GM18951 (cell line): ENCODE data around the gene DNAJA3.

Source experiments
- POLR2A ChIP-seq: IDR thresholded peaks from 4 replicates; pipeline ENCODE4 v1.6.1; 2011; ENCODE audit warnings: mild to moderate bottlenecking; ENCODE audit not compliant: insufficient read length, insufficient read depth; ENCODE audit errors: extremely low read depth
- in situ Hi-C: fragments of 300-500 bp; cut with MboI; formaldehyde crosslinking; loops from one replicate; pipeline ENCODE4 v1.12.0; 2022; ENCODE audit warnings: low sequenced_read_pairs, mixed read lengths, inconsistent platforms; ENCODE audit not compliant: unreplicated experiment

Gene DNAJA3

DNA sequence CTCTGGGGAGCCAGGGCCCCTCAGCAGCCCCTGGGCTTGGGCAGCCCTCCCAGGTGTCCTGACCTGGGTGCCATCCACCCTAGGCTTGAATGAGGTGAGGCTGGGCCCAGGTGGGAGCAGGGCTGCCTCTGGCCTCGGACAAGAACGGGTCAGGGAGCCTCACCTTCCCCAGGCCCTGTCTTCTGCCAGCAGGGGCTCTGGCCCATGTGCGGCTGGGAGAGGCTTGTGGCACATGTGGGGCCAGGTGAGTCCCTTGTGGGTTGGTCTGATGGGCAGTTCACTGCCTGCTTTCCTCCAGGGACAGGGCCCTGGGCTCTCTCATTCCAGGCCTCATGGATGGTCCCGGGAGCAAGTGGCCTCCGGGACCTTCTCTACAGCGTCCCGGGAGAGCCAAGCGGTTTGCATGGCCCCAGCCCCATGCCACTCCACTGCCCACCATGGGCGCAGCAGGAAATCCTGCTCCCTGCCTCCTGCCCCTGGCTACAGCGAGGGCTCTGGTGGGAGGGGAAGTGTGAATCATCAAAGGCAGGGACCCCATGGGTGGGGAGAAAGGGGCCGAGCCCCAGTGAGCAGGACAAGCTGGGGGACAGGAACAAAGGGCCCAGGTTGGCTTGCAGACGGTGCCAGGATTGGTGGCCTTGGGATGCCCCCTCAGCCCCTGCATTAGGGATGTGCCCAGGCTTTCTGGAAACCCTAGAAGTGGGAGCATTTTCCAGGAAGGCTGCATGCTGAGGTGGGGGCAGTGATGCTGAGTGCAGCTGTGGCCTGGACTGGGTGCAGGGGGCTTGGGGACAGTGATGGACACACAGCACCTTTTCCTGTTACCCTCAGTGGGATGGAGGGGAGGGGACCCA lies 41.9 kb upstream of the DNAJA3 start:
- TF ChIP-seq POLR2A, result no peak
- in situ Hi-C loops, result no loop called here

DNA sequence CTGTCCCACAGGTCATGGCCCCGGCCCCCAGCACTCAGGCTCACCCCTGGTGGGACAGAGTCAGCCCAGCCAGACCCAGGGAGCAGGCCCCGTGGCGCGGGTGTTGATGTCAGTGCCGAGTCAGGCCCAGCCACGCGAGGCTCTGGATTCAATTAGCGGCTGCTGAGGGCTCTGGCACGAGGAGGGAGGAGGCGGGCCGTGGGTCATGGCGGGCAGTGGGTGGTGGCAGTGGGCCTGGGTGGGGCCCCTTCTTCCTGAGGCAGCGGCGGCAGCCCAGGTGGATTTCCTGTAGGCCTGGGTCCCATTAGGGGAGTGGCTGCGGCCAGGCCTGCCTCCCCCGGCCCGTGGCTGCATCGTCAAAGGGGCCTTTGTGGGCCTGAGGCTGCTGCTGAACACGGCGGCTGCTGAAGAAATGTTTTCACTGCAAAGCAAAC lies 41.1 kb upstream of the DNAJA3 start:
- no peak for TF ChIP-seq POLR2A
- in situ Hi-C loops, result no loop called here

DNA sequence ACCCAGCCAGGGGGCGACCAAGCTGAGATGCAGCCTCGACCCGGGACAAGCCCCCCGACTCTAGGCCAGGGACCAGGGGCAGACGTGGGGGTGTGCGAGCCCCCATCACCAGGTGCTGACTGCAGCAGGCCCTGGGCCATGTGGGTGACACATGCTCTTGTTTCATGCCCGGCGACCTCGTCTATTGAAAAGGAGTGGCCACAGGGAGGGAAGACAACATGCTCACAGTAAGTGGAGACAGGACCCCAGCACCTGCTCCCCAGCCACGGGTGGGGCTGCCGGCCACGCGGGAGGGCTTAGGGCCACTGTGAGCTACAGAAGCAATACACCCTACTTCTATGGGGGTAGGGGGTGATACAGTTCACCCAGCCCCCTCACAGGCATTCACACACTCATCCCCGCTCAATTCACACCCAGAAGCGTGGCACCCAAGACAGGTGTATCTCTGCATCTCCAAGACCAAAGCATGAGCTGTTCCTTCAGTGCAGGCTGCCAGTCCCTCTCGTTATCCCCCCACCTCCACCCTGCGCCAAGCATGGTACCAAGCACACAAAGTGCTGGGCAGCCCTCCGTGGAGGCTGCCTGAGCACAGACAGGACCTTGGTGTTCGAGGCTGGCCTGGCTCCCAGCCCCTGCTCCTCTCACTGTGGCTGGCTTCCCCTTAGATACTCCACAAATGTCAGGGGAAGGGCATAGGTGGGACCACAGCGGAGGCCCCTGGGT lies 40.4 kb upstream of the DNAJA3 start:
- TF ChIP-seq POLR2A, result no peak
- in situ Hi-C loops, result no loop called here

DNA sequence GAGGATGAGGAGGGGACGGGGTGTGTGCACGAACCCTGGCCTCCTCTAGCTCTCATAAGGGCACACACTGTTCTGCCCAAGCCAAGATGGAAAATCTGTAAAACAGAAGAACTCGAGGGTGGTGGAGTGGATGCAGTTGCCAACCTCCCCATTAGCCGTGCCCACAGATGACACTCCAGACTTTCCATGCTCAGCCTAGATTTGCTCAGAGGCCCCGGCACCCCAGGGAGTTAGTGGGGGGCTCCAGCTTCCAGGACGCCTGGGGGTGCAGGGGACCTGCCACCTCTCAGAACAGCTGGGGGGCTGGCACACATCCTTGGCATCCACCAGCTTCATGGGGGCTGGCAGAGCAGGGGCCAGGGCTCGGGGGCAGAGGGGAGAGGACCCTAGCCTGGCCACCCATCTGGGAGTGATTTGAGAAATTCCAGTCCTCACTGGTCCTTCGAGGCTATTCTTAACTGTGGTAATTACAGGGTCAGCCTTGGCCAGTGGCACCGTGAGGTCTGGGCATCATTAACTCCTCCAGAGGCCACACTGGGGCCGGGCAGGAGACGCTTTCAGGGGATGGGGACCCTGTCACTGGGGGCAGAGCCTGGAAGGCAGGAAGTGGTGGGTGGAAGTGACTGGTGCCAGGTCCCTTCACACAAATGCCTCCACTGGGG lies 39.7 kb upstream of the DNAJA3 start:
- in situ Hi-C loops, result no loop called here
- TF ChIP-seq POLR2A, result no peak

DNA sequence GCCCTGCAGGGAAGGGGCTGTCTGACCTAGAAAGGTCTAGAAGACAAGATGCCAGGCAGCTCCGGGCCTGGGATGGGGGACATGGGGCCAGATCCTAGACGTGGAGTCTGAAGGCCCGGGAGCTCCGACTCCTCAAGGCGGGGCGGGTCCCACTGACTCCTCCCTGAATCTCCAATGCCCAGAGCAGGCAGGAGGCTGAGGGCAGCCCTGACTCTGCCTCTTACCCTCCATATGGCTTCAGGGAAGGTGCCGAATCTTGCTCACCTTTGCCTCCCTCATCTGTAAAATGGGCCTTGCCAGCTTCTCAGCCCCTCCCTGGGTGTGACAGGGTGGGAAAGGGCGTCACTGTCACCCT lies 39.2 kb upstream of the DNAJA3 start:
- TF ChIP-seq POLR2A, result no peak
- in situ Hi-C loops, result no loop called here

DNA sequence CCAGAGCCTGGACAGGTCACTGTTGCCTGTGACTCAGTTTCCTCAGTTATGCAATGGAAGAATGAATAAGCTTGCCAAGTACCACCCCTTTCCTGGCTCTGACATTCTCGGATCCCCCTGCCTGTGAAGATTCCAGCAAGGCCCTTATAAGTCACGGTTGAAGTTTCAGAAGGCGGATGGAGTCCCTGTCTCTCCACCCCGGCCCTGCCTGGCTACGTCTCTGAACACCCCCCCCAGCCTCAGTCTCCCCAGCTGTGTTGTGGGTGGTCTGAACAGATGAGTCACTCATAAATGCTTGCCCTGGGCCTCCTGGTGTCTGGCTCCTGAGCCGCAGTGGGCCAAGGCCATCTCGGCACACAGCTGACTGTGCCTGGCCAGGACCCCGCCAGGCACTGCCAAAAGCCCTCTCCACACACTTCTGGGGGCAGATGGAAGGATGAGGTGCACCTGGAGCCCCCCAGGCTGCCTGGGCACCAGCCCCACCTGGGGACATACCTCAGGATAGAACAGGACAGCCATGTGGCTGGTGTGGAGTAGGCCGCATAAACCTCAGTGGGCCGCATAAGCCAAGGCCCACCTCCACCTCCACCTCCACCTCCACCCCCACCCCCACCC lies 38.6 kb upstream of the DNAJA3 start:
- no peak for TF ChIP-seq POLR2A
- in situ Hi-C loops, result no loop called here

DNA sequence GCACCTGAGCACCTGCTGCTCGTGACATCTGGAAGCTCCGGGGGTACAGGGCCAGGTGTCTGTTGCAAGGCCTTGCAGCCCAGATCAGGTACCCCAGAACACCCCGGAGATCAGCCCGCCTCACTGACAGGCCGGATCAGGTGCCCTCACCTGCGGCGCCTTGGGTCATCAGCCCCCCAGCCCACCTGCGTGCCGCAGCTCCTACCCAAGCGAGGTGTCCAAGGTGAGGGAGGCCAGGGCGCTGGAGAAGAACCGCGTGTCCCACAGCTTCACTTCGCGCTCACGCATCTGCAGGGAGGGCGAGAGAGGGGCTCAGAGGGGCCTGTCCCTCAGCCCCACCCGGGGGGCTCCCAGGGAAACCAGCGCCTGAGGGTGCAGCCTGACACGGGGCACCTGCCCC lies 37.9 kb upstream of the DNAJA3 start:
- in situ Hi-C loops, result no loop called here
- no peak for TF ChIP-seq POLR2A

DNA sequence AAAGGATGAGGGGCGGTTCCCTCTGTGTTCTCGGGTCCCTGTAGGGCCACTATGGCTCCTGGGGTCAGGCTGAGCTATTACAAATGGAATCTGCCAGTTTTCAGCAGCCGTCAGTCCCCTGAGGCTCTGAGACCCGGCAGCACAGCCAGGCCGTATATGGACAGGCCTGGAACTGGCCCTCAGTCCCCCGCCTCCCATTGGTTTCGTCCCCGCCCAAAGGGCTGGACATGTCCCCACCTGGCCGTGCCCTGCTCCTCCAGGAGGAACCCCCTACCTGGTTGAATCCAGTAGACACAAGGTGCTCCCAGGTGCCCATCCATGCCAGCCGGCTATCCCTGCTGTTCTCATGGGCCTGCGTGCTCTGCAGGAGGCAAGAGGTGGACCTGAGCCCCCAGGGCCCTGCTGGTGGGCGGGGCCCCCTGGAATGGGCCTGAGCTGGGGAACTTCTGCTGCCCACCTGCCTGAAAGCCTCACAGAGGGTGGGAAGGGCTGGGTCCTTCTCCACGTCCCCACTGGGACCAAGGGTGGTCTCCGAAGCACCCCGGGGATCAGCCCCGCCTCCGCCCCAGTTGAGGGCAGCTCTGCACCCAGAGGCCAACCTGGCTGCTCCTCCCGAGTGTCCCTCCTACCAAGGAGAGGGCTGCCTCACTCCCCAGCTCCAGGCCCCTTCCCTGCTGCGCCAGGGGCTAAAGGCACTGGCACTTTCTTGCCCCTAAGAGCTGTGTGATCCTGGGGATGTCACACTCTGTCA lies 37.2 kb upstream of the DNAJA3 start:
- in situ Hi-C loops, result no loop called here
- no peak for TF ChIP-seq POLR2A

DNA sequence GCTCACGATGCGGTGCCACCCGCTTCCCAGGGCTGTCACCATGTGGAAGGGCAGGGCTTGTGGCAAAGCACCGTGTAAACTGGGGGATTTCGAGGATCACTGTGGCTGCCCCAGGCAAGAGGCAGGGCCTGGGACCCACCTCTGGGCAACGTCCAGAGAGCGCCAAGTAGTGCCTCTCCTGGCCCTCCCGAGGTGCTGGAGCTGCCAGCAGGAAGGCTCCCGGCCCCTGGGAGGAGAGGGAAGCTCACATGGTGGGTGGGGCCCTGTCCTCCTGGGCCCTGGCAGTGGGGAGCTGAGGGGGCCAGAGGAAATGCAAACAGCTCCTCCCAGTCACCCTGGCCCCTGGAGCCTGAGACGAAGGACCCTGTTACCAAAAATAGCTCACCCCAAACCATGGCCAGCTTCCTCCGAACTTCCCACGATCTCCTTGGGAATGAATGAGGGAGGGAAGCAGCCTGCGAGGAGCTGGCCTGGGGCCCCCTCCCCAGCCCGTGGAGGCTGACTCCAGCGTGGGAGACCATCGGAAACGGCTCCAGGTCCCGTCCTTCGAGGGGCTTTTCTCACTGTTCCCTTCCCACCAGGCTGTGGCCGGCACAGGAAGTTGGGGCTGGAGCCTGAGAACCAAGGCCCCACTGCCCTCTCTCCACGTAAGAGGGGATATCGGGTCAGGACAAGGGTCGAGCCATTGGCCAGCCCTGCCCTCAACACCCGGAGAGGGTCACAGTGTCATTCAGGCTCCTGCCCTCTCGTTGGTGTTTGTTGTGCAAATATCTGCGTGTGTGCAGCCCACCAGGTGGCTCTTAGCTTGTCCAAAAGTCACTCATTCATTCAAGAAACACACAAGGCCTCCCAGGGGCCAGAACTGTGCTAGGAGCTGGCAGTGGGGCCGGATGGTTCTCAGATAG lies 36.4 kb upstream of the DNAJA3 start:
- in situ Hi-C loops, result no loop called here
- TF ChIP-seq POLR2A, result no peak

DNA sequence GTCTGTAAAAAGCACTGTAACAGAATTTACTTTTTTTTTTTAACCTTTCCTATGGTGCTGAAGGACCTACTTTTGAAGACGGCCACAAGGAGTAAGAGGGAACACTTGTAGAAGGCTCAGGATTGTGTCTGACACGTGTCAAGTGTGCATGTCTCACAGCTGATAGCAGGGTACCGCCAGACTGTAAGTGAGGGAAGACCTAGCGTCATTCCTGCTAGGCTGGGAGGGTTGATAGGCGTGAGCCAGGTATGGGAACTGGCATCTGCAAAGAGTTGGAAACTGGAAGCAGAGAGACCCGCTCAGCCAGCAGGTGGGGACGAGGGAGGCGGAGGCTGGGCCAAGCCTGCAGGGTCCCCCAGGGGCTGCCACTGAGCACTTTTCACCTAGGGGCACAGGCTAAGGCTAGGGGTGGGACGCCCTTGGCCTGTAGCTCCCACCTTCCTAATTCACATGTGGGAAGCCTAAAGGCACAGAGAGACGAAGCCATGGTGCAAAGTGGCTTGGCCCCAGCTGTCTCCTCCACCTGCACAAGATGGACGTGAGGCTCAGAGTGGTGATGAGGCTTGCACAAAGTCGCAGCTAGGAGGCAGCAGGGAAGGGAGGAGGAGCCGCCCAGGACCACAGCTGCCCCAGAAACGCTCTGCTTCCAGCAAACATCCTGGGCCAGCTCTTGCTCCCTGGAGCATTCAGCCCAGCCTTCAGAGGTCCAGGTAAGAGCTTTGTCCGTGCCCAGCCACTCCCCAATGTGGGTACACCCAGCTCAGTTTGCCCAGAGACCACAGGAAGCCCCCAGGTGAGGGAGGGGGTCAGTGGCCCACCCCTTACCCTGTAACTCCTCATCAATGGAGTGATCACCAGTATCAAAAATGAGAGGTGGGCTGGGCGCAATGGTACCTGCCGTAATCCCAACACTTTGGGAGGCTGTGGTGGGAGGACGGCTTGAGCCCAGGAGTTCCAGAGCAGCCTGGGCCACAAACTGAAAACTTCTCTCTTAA lies 35.1 kb upstream of the DNAJA3 start:
- TF ChIP-seq POLR2A, result no peak
- in situ Hi-C loops, result no loop called here

DNA sequence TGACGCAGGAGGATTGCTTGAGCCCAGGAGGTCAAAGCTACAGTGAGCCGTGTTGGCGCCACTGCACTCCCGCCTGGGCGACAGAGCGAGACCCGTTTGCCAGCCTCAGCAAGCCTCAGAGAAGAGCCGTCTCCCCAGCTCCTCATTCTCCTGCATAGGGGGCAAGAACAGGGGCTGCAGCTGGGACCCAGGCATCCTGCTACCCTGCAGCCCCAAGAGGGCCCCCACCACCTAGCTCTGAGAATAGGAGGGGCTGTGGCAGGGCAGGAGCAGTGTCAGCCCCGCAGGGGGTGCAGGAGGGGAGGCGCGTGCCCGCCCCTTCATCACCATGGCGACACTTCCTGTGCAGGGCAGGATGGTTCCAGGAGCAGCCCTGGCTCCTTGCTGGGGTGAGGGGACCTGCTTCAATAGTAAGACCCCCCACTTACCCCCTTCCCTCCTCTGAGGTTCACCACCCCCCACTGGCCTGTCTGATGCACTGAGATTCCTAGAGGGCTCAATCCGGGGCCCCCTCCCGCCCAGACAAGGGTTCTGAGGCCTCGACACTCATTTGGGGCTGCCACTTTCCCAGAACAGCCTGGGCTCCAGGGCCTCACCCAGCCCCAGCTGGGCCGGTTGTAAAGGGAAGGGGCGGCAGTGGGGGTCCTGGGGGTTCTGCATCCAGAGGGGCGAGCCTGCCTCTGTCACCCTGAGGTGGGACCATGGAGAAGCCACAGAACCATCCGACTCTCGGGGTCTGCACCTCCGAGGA lies 33.9 kb upstream of the DNAJA3 start:
- in situ Hi-C loops, result no loop called here
- no peak for TF ChIP-seq POLR2A
